Activated T-helper 1 cell treated with anti-CD3 and anti-CD28 coated beads, Interleukin-2, amount 50 U/mL, for 16 hours (primary cell): Measurements from ENCODE around the gene SEC14L2.

ENCODE experiments used
- DNase-seq, 2 donors: peaks; one replicate each; pipeline ENCODE4 v3.0.0-alpha.2; 2020; ENCODE audit warnings: low read depth in 1 of 2, low spot score in 1 of 2

SEC14L2 gene

DNA sequence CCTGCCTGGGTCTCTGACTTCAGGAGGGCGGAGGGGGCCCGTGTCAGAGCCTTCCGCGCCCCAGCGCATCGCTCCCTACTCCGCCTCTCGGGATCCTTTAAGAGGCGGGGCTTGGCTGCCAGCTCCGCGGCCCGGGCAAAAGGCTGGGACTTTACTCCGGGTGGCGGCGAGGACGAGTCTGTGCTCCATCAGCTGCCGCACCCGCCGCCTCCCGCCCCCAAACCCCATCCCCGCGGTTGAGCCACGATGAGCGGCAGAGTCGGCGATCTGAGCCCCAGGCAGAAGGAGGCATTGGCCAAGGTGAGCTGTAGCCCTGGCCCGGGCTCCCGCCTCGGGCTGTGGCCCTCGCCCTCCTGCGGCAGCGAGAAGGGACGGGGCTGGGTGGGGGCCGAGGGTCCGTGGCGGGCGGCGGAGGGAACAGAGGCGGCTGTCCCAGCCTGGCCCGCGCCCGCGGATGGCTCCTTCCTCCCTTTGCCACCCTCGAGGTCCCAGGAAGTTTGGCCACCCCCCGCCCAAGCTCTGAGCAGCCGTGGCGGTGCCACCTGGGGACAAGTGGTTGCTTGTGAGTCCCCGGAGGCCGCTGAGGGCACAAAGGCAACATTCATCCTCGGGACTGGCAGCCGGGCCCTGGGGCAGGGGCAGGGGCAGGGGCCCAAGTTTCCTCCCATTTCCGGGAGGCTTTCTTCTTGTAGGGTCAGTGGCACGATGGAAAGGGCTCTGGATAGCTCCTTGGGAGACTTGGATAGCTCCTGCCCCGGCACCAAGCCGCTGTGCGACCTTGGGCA is at the start of gene SEC14L2:
TSS of gene SEC14L2 (plus strand) at position 148 of the 785 bp plus-strand sequence. CDS start at position 247, 99 bp downstream.
- peak; percentile 13 to 36 for DNase-seq

DNA sequence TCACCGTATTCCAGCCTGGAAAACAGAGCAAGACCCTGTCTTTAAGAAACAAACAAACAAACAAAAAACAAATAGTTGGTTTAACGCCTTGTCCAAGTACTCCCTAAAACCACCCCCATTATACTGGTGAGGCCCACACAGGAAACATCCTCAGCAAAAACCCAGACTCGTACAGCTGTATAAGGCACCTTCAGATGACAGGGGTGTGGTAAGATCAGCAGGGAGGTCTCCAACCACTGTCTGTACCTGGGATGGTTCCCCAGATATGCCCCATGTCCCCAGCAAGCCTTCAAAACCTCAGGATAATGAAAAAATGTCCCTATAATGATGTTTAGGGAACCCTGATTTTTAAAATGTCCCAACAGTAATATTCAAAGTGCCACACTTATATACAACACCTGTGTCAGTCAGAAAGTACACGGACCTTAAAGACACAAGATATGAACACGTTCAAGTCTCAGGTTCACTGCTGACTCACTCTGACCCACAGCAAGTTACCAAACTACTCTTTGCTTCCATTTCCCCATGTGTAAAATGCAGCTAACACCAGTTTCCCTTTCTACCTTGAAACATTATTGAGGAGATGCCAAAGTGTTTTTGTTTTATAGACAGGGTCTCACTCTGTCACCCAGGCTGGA is 49.4 kb upstream of the SEC14L2 start:
- no peak for DNase-seq

DNA sequence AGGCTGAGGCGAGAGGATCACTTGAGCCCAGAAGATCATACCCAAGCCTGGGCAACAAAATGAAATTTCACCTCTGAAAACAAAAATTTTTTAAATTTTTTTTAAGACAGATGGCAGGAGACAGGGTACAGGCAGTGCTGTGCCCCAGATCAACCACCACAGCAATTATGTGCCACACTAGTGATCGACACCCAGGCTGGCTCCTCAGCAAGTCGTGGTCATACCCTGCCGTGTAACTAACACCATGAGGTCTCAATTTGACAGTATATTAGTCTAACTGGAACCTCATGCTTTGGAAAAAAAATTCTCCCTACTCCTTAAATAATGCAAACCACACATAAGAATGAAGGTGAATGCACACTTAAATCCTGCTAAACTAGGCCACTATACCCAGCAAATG is 48.4 kb upstream of the SEC14L2 start:
- DNase-seq = no peak

DNA sequence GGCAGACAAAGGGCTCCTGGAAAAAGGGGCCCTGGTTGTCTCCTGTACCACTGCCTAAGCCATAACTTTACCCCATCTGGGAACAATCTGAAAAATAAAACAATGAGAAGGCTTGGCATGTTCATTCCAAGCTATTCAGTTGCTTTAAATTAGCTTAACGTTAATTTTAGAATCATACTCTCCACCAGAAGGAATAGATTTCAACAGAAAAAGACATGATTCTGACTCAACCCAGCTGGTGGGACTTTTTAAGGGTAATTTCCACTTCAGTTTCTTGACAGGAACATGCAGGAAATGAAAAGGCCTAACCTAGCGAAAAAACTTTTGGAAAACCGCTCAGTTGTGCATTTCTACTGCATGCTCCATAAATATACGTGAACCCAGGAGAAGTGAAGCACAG is 48.0 kb upstream of the SEC14L2 start:
- no peak for DNase-seq

DNA sequence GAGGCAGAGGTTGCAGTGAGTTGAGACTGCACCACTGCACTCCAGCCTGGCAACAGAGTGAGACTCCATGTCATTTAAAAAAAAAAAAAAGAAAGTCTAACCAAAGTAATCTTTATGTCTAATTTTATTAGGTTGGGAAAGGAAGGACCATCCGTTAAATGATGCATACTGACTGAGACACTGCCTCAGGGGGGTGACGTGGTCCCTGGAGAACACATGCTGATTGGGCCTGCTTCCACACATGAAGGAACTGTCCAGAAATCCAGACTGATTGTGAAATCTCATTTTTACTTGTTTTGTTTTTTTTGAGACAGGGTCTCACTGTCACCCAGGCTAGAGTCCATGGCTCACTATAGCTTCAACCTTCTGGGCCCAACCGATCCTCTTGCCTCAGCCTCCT is 45.6 kb upstream of the SEC14L2 start:
- DNase-seq = no peak

DNA sequence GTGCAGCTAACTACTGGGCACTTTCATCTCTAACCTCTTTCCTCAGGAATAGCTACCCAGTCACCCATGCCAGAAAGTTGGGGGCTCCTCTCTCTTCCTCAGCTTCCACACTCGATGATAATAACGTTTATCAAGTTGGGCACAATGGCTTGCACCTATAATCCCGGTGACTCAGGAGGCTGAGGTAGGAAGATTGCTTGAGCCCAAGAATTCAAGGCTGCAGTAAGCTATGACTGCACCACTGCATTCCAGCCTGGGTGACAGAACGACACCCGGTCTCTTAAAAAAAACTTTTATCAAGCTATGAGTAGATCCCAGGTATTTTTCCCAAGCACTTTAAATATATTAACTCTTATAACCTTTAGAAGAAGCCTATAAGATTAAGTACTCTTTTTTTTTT is 42.2 kb upstream of the SEC14L2 start:
- no peak for DNase-seq

DNA sequence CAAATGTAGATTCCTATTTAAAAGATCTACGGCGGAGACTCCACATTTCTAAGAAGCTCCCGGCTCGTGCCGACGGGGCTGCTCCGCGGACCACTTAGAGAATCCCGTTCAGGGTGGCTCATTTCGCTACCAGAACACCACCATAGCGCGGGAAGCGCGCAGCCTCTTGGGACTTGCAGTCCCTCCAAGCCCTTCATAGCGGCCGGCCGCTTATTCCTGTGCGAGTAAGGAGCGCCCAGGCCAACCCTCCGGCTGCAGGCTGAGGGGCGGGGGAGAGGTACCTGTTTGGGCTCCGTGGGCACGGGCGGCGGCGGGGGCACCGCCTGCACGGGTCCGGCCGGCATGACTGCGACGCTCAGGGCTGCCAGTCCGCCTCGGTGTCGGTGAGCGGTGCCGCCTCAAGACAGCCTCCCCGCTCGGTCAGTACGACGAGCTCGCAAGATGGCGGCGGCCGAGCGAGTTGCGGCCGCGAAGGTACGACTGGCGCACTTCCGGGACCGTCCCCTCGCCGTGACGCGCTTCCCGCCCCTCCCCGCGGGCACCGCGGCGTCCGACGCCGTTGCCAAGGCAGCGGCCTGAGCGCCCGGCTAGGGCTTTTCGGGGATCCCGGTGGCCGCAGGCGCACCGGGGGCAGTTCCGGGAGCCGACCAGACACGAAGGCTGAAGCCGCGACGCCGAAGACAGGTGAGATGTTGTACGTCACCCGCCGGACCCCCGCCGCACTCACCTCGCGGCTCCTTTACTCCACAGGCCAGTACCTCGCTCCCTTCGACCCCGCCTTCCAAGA is 40.2 kb upstream of the SEC14L2 start, which contains the start of the genes CCDC157 and SF3A1:
TSS of gene CCDC157 (plus strand) at position 559 of the 787 bp plus-strand sequence. CDS start 8,994 bp downstream, outside the sequence.
TSS of gene SF3A1 (minus strand) at position 446 of the 787 bp plus-strand sequence. CDS start at position 344, 102 bp downstream.
- DNase-seq = peak; percentile 63 to 80

DNA sequence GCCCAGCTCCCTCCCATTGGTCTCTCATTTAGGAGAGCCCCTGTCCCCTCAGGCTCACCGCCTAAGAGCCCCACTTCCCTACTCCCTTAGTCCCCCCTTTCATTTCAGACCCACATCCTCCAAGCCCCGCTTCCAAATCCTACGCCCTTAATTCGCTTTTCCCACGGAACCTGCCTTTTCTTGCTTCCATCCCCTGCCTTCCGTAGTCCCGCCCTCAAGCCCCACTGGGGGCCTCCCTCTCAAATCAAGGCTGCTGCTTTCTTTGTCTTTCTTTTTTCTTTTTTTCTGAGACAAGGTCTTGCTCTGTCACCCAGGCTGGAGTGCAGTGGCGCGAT is 39.6 kb upstream of the SEC14L2 start:
- no peak for DNase-seq

DNA sequence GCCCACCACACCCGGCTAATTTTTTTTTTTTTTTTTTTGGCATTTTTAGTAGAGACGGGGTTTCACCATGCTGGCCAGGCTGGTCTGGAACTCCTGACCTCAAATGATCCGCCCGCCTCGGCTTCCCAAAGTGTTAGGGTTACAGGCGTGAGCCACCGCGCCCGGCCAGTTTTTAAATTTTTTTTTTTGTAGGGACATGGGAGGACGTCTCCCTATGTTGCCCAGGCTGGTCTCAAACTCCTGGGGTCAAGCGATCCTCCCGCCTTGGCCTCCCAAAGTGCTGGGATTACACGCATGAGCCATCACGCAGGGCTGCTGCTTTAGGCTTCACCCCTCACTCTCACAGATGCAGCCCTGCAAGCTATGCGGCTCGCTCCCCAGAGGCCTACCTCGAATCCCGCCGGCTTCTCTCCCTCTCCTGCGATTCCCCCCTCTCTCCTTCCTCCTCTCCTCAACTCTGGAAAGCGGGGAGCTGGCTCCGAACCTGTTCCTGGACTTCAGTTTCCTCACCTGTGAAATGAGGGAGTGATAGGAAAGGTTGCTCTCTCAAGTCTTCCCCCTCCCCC is 39.1 kb upstream of the SEC14L2 start:
- no peak for DNase-seq

DNA sequence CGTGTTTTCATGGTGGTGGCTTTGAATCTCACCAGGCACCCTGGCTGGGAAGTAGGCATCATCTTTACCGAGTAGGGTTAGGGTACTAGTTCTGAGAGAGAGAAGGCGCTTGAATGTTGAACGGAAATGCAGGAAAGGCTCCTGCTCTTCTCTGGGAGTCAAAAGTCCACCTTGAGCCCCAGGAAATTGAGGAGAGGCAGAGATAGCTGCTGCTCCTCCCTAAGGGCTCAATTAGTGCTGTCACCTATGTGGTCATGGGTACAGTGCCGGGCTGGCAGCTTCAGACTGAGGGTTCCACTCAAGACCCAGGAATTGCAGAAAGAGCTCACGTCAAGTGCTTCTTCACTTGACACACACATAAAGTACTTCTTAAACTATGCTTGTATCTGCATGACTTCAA is 38.3 kb upstream of the SEC14L2 start:
- DNase-seq = no peak

DNA sequence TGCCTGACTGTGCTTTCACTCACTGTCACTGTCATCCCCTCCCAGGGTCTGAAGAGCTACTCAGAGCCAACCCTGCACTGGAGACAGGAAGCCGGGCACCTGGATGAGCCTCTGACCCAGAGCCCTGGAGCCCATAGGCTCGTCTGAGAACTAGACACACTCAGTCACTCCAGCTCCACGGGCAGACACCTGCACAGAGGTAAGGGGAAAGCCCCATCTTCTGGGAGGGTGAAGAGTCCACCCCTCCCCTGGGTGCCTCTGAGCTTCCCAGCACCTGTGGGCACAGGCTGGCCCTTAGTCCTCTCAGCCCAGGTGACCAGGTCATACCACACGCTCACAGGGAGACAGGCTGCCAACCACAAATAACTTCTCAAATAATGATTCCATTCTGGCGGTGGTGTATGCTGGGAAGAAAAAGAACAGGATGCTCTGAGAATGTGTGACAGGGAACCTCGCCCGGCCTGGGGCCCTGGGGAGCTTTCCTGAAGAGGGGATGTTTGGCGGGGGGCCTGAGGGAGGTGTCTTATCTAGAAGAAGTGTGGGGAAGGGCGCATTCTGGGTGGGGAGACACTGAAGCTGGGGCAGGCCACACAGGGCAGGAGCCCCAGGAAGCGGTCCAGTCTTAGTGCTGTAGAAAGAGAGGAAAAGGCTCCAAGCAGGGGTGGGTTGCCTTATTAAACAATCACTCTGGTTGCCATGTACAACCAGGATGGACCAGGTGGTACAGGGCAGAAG is 34.7 kb upstream of the SEC14L2 start:
- no peak for DNase-seq

DNA sequence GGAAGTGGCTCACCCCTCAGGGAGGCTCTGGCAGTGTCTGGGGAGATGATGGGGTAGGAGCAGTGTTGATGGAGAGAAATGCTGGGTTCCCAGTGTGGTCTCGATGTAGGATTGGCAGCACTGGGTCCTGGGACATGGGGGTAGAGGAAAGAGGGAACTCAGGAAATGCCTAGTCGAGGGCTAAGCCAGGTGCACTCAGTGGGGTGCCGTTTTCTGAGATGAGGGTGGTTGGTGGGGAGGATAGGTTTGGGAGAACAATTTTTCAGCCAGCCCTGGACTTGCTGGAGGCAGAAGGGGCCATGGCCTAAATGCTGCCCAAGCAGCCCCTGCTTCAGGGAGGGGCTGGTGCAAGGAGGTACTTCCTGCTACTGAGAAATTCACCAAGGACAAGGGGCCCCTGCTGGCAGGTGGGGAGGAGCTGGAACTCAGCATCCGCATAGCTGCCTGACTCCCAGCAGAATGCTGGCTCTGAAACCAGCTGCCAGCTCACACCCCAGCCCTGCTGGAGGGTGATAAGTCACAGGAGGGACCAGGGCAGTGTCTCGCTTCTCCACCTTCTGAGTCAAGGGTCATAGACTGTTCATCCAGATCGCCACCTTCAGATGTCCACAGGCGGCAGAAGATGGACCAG is 34.1 kb upstream of the SEC14L2 start:
- DNase-seq = no peak

DNA sequence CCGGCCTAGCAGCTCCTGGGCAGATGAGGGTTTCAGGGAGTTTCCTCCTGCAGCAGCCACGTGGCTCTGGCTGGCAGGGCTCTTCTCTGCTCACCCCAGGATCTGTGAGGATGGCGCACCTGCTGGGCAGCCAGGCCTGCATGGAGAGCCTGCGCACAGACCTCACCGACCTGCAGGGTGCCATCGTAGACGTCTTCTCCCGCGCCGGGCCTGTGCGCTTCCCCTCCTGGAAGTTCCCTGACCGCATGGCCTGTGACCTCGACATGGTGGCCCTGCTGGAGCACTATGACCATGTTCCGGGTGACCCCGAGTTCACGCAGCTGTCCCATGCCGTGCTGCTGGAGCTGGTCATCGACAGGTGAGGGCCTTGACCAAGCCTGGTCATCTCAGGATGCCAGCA is 30.9 kb upstream of the SEC14L2 start:
- DNase-seq = no peak

DNA sequence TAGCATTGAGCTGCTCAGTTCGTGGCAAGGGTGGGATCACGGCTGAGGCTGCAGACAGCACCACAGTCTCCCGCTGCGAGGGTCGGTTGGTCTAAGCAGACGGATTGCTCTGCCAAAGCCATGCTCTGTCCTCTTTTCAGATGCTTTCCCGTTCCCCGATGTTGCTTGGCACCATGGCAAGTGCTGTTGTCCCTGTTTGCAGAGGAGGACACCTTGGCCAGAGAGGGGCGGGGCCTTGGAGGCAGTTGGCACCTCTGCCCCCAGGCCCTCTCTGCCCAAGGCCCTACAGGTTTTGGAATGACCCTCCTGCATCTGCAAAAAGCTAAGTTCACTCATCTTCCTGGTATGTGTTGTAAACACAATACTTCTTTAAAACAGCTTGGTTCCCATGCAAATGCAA is 28.4 kb upstream of the SEC14L2 start:
- DNase-seq = no peak

DNA sequence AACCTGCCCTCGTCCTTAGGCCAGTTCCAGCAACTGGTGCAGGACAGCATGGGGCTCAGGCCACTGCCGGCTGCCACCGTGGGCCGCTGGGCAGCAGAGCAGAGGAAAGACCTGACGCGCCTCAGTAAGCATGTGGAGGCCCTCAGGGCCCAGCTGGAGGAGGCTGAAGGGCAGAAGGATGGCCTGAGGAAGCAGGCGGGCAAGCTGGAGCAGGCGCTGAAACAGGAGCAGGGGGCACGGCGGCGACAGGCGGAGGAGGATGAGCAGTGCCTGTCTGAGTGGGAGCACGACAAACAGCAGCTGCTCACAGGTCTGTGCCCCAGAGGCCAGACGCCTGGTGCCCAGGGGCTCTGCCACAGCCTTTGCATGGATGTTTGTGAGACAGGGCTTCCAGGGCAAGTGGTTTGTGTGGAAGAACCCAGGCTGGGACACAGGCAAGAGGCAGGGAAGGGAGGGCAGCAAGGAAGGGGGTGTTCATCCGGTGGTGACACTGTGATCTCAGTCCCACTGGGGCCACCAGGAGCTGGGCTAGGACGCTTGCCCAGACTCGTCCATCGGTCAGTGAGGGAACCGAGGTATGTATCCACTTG is 26.1 kb upstream of the SEC14L2 start:
- DNase-seq = no peak

DNA sequence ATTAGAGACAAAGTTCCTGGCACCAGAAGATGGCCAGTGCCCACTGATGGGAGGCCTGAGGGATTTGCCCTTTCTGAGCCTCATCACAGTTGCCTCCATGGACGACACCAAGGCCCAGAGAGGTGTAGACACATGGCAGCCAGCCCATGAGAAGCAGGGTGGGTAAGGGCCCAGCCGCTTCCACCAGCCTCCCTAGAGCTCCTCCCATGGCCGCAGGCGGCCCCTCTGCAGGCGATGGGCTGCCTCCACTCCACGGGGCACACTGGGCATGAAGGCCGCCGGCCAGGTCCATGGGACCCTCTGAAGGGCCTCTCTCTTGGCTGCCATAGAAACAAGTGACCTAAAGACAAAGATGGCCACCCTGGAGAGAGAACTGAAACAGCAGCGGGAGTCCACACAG is 25.5 kb upstream of the SEC14L2 start:
- no peak for DNase-seq

DNA sequence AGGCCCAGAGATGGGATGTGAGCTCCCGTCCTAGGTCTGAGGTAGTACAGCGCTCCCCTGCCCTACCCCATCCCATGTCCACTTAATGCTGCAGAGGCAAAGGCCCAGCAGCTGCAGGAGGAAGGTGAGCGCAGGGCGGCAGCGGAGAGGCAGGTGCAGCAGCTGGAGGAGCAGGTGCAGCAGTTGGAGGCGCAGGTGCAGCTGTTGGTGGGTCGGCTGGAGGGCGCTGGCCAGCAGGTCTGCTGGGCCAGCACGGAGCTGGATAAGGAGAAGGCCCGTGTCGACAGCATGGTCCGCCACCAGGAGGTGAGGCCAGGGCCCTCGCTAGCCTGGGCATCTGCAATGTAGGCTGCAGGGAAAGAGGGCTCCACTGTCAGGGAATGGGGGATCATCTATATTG is 24.8 kb upstream of the SEC14L2 start:
- no peak for DNase-seq

DNA sequence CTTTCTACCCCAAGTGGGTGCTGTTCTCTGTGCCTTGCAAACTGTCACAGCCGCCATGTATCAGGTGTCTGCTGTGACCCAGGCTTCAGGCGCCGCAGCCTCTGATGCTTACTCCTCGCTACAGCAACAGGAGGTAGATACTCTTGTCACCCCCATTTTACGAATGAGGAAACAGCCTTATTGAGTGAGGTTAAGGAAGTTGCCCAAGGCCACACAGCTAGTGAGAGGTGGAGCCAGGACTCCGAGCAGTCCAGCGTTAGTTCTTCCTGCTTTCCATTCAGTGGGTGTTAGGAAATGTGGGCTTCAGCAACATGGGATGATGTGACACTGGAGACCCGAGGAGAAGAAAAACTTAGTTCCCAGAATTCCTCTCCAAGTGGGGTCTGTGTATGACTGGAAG is 23.9 kb upstream of the SEC14L2 start:
- no peak for DNase-seq

DNA sequence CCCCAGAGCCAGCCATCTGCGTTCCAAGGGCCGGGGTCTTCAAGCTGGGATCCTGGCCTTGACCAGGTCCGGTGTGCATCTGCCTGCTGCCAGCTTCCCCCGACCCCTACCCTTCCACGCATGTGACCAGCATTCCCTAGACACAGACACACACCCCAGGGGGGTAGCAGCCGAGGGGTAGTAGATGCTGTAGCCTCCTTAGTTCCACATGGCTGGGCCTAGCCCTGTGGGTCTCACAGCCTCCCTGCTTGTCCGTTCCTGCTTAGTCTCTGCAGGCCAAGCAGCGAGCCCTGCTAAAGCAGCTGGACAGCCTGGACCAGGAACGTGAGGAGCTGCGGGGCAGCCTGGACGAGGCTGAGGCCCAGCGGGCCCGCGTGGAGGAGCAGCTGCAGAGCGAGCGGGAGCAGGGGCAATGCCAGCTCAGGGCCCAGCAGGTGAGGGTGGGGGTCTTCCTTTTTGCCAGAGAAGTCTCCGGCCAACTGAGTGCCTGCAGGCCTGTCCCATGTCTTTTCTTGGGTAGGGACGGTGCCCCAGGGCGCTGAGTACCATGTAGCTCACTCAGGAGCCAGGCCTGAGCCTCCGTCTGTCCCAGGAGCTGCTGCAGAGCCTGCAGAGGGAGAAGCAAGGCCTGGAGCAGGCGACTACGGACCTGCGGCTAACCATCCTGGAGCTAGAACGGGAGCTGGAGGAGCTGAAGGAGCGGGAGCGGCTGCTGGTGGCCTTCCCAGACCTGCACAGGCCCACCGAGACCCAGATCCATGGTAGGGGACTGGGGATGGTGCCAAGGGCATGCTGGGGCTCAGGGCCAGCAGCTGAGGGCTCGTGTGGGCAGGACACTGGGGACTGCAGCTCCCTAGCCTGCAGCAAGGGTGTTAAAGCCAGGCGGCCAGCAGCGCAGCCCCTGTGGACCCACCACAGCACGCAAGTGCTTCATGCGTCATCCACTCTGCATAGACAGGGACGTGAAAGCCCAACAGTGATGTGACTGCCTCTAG is 23.2 kb upstream of the SEC14L2 start:
- no peak for DNase-seq
